Measurements from ENCODE around the gene NDUFAF5.

DNA sequence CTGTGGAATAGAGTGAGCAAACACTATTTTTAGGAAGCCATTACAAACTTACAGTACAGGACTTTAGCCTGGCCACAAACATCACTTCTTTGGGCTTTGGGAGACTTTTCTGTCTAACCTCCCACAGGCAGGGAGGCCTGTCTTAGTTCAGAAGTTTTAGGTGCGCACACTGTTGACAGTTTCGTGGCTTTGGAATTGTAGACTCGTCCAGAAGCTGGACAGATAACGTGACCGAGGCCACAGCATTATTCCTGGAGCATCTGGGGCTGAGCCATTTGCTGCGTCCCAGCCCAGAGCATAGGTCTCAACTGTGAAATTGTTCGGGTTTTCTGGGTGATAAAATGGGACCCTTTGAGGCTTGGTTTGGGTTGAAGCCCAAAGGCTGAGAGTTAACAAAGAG, 53.8 kb downstream of the NDUFAF5 start:
- TF ChIP-seq POLR2A (IDR thresholded peaks at IDR 0.05; ENCODE audit: low read depth, low read length): no peak
- TF ChIP-seq, protein P1, sequence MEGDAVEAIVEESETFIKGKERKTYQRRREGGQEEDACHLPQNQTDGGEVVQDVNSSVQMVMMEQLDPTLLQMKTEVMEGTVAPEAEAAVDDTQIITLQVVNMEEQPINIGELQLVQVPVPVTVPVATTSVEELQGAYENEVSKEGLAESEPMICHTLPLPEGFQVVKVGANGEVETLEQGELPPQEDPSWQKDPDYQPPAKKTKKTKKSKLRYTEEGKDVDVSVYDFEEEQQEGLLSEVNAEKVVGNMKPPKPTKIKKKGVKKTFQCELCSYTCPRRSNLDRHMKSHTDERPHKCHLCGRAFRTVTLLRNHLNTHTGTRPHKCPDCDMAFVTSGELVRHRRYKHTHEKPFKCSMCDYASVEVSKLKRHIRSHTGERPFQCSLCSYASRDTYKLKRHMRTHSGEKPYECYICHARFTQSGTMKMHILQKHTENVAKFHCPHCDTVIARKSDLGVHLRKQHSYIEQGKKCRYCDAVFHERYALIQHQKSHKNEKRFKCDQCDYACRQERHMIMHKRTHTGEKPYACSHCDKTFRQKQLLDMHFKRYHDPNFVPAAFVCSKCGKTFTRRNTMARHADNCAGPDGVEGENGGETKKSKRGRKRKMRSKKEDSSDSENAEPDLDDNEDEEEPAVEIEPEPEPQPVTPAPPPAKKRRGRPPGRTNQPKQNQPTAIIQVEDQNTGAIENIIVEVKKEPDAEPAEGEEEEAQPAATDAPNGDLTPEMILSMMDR (IDR thresholded peaks at IDR 0.05; ENCODE audit: extremely low read depth in 1 of 2, insufficient read depth in 1 of 2, low read depth in 1 of 2, low read length in 2 of 2): no peak
- TF ChIP-seq POLR2AphosphoS5 (IDR thresholded peaks at IDR 0.05; ENCODE audit: insufficient read depth, low read depth, low read length): no peak
- TF ChIP-seq, protein P2, sequence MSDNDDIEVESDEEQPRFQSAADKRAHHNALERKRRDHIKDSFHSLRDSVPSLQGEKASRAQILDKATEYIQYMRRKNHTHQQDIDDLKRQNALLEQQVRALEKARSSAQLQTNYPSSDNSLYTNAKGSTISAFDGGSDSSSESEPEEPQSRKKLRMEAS (IDR thresholded peaks at IDR 0.05; ENCODE audit: insufficient read depth, insufficient read length): no peak
- TF ChIP-seq EZH2 (IDR thresholded peaks at IDR 0.05; ENCODE audit: borderline replicate concordance, low read depth, low read length, severe bottlenecking): no peak
- TF ChIP-seq GATA2 (IDR thresholded peaks at IDR 0.05; ENCODE audit: insufficient read depth, insufficient read length, low read depth, low read length): no peak
- no peak for TF ChIP-seq MYC (IDR thresholded peaks at IDR 0.05; ENCODE audit: low read depth, low read length)
- no peak for TF ChIP-seq FOS (IDR thresholded peaks at IDR 0.05; ENCODE audit: borderline replicate concordance, insufficient read depth, low read length)
